Measurements from ENCODE around the gene OR4S1. TPM values are rescaled to one million over a fixed set of nuclear protein-coding genes. Genes with fewer than 3 reads are reported as not detected.
"Not testable (repeated sequence)": the region's sequence is repeated elsewhere in the genome, so short reads cannot be mapped to it uniquely, and the experiment has no call there.

The OR4S1 gene, protein sequence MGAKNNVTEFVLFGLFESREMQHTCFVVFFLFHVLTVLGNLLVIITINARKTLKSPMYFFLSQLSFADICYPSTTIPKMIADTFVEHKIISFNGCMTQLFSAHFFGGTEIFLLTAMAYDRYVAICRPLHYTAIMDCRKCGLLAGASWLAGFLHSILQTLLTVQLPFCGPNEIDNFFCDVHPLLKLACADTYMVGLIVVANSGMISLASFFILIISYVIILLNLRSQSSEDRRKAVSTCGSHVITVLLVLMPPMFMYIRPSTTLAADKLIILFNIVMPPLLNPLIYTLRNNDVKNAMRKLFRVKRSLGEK
- total RNA-seq (2014; rRNA removed; shearing (Covaris generic)) = not detected in 2 replicates

DNA sequence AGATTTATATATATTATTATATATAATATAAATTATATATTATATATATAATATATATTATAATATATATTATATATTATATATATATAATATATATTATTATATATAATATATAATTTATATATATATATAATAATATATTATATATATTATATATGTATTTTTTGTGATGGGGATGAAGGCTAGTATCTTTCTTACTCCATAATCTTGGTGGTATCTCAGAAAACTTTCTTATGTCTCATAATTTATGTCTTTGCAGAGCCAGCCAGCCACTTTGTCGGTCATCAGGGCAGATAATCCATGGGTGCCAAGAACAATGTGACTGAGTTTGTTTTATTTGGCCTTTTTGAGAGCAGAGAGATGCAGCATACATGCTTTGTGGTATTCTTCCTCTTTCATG, at the start of gene OR4S1:
Gene OR4S1, plus strand, starts transcription at position 301 of the 400 bp plus-strand sequence. Its CDS starts 0 bp downstream, at position 301.
- H3K9me3 ChIP-seq (replicated peaks) = no peaks in the 10 kb centered on the region
- H3K36me3 ChIP-seq = no peaks in the 10 kb centered on the region
- no peak for DNase-seq
- H3K27me3 ChIP-seq = no peaks in the 10 kb centered on the region; the same call in 1 of the 2 replicates
- H3K4me3 ChIP-seq = no peak within 1 kb of the TSS
- H3K4me1 ChIP-seq = no peaks in the 10 kb centered on the region
- H3K27ac ChIP-seq = no peak within 1 kb of the TSS

DNA sequence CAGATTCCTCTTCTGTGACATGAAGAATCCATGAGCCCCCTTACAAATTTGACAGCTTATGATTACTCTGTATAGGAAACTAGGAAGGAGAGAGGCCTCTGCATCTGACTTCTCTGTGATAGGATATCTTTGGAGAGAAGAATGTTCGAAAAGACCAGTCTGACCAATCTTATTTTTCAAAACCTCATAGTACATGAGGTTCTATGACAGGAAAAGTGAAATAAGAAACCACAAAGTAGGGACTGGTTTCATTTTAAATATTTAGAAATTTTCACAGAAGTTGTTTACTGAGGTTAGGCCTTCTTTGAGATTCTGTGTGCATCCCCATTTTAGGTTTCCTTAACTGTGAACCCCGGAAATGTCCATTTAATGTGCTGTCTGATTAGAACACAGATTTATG, 44.4 kb upstream of the OR4S1 start:
- Histone ChIP-seq H3K27me3 (no peaks in the 10 kb centered on the region), H3K9me3 (replicated peaks) (no peaks in the 10 kb centered on the region; the same call in 1 of the 2 replicates), H3K36me3 (no peaks in the 10 kb centered on the region), H3K4me3 (no peak overlapping the region), H3K4me1 (no peaks in the 10 kb centered on the region), H3K27ac (no peak overlapping the region)
- no peak for DNase-seq

DNA sequence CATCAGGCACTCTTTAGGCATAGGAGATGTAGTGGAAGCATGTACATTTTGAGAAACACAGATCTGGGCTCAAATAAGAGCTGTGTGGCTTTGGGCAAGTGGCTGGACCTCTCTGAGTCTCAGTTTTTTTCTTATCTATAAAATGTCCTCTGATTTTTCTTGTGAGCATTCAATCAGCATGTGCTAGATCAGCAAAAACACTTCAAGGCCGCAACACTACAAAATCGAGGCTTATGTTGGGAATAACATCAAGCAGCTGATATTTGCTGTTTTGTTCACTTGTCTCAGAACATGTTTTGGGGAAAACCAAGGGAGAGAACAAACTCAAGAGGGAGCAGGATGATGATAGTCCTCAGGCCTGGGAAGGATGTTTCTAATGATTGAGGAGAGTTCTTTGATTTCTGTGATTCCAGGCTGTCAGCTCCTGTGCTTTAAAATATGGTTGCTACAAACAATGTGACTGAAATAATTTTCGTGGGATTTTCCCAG, 42.6 kb upstream of the OR4S1 start, which contains the start of gene OR4X1:
Gene OR4X1, plus strand, starts transcription at position 439 of the 489 bp plus-strand sequence. Its CDS starts 0 bp downstream, at position 439.
- Histone ChIP-seq H3K9me3 (replicated peaks) (no peaks in the 10 kb centered on the region; the same call in 1 of the 2 replicates), H3K4me3 (no peak within 1 kb of the TSS), H3K27ac (no peak within 1 kb of the TSS), H3K4me1 (no peaks in the 10 kb centered on the region), H3K27me3 (no peaks in the 10 kb centered on the region), H3K36me3 (no peaks in the 10 kb centered on the region)
- DNase-seq = no peak

DNA sequence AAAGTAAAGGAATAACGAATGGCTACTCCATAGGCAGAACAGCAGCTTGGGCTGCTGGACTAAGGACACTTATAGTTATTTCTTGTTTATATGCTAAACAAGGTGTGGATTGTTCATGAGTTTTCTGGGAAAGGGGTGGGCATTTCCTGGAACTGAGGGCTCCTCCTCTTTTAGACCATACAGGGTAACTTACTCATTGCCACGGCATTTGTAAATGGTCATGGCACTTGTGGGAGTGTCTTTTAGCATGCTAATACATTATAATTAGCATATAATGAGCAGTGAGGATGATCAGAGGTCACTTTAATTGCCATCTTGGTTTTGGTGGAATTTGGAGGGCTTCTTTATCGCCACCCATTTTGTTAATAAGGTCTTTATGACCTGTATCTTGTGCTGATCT, 35.4 kb upstream of the OR4S1 start:
- H3K27me3 ChIP-seq = no peaks in the 10 kb centered on the region

DNA sequence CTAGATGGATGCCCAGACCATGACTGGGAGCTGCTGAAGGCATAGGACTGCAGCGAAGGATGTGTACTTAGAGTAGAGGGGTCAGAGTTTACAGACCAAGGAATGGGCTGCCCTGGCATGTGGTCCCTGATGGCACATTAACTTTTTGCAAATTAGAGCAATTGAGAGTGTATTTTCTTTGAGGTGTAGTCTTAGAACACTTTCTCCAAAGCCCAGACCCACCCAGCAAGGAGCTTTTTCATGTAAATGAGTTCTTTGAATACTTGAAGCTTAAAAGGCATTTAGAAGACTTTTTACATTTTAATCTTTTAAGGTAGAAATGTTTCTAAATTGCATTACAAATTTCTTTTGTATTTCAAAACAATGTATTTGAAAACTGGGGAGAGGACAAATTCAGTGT, 33.4 kb upstream of the OR4S1 start:
- DNase-seq = no peak
- Histone ChIP-seq H3K4me3 (no peak overlapping the region), H3K27ac (no peak overlapping the region), H3K9me3 (replicated peaks) (no peaks in the 10 kb centered on the region), H3K36me3 (no peaks in the 10 kb centered on the region), H3K4me1 (no peaks in the 10 kb centered on the region), H3K27me3 (no peaks in the 10 kb centered on the region)

More for the DNA sequence above, 35.4 kb upstream of the OR4S1 start:
- no peaks in the 10 kb centered on the region for H3K4me1 ChIP-seq
- no peak overlapping the region for H3K4me3 ChIP-seq
- no peaks in the 10 kb centered on the region for H3K9me3 ChIP-seq (replicated peaks)
- no peak overlapping the region for H3K27ac ChIP-seq
- DNase-seq = no peak
- no peaks in the 10 kb centered on the region for H3K36me3 ChIP-seq

DNA sequence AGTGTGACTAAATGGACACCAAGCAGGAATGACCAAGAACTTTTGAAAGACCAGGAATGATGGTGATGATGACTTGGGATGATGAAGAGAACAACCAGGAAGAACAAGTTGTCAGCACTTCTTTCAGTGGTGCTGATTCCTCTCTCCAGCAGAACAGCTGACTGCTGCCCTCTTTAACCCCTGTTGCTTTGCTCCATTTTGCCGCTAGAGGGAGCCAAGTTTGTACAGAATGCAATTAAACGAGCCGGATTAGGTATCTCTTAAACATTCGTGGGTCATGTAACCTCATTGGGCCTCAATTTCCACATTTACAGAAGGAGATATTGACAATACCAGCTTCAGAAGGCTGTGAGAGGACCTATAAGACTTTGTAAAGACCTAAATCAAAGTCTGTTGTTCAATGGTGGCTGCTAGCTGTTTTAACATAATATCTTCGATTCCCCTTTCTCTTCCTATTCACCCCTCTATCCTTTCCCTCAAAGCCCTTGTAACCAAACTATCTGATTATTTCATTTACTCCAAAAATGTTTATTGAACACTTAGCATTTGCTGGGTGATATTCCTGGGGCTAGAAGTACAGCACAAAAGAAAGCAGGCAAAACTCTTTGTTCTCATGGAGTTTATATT, 1.9 kb downstream of the OR4S1 start:
- no peaks in the 10 kb centered on the region for H3K9me3 ChIP-seq (replicated peaks)
- H3K36me3 ChIP-seq = no peaks in the 10 kb centered on the region
- H3K27ac ChIP-seq = no peak overlapping the region
- H3K4me1 ChIP-seq = no peaks in the 10 kb centered on the region
- H3K4me3 ChIP-seq = no peak overlapping the region
- peak; percentile 57 to 84 for DNase-seq
- no peaks in the 10 kb centered on the region; the same call in 1 of the 2 replicates for H3K27me3 ChIP-seq

DNA sequence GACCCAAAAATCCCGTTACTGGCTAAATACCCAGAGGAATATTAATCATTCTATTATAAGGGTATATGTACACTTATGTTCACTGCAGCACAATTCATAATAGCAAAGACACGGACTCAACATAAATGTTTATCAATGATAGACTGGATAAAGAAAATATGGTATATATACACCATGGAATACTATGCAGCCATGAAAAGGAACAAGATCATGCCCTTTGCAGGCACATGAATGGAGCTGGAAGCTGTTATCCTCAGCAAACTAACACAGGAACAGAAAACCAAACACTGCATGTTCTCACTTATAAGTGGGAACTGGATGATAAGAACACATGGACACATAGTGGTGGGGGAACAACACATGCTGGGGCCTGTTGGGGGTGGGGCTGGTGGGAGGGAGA, 7.6 kb downstream of the OR4S1 start:
- not testable (repeated sequence) for H3K9me3 ChIP-seq (replicated peaks); H3K4me1 ChIP-seq; H3K27me3 ChIP-seq; H3K36me3 ChIP-seq; H3K27ac ChIP-seq; DNase-seq; H3K4me3 ChIP-seq

DNA sequence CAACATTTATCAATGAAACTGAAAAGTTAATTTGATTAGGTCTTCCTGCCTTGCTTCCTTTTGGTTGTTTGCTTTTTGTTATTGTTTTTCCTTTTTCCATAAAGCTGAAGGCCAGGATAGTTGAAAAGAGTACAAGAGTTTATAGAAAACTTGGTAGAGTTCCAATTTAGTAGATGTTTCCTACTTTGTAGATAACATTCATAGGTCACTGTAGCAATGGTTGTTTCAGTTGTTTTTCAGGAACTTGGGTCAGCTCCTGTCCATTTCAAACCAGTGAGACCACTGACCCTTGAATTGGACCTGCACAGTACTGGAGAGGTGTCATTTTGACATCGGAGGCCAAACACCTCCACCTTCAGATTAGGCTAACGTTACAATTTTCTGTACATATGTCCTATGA, 13.8 kb downstream of the OR4S1 start:
- not testable (repeated sequence) for H3K4me3 ChIP-seq; H3K4me1 ChIP-seq; H3K27ac ChIP-seq; H3K9me3 ChIP-seq (replicated peaks); H3K36me3 ChIP-seq; DNase-seq; H3K27me3 ChIP-seq

DNA sequence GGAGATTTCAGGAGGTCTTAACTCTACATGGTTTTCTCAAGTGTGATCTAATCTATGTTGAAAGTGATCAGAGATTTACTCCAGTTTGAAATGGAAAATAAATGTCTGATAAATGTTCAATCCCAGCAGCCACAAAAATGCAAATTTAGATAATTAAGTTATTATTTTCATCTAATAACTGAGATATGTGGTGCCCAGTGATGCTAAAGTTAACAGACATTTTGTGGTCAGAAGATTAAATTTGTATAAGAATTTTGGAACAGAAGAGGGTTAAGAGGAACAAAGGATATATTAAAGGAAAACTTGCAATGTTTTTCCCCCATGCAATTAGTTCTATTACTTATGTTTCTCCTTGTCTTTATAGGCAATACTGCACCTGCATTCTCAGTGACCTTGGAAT, 18.6 kb downstream of the OR4S1 start, which contains the start of gene OR4C3:
Gene OR4C3, plus strand, starts transcription at position 301 of the 400 bp plus-strand sequence. CDS start 102 bp downstream, outside the sequence.
- not testable (repeated sequence) for H3K36me3 ChIP-seq; H3K27ac ChIP-seq; H3K4me1 ChIP-seq; H3K4me3 ChIP-seq; H3K27me3 ChIP-seq; H3K9me3 ChIP-seq (replicated peaks); DNase-seq

DNA sequence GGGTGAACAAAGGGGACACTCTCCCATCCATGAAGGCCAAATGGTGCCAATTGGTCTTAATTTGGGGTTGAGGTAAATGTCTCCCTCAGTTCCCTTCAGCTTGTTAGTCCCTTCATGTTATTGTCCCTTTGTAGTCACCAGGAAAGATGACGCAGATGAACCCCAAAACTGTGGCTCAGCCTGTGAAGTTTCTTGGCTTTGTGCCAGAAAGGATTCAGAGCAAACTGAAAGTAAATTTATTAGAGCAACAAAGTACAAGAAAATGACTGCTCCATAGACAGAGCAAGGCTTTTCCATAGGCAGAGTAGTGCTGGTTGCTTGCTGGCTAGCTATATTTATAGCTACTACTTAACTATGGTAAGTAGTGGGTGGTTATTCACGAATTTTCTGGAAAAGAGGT, 35.4 kb downstream of the OR4S1 start:
- no peak overlapping the region for H3K27ac ChIP-seq
- no peaks in the 10 kb centered on the region for H3K27me3 ChIP-seq
- H3K4me1 ChIP-seq = no peaks in the 10 kb centered on the region
- H3K36me3 ChIP-seq = no peaks in the 10 kb centered on the region
- H3K9me3 ChIP-seq (replicated peaks) = no peaks in the 10 kb centered on the region
- DNase-seq = no peak
- no peak overlapping the region for H3K4me3 ChIP-seq

DNA sequence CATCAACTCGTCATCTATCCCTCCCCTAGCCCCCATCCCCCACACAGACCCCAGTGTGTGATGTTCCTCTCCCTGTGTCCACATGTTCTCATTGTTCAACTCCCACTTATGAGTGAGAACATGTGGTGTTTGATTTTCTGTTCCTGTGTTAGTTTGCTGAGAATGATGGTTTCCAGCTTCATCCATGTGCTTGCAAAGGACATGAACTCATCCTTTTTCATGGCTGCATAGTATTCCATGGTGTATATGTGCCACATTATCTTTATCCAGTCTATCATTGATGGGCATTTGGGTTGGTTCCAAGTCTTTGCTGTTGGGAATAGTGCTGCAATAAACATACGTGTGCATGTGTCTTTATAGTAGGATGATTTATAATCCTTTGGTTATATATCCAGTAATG, 36.5 kb downstream of the OR4S1 start:
- H3K4me3 ChIP-seq; H3K27ac ChIP-seq; H3K27me3 ChIP-seq; H3K36me3 ChIP-seq; H3K4me1 ChIP-seq; DNase-seq; H3K9me3 ChIP-seq (replicated peaks): not testable (repeated sequence)

DNA sequence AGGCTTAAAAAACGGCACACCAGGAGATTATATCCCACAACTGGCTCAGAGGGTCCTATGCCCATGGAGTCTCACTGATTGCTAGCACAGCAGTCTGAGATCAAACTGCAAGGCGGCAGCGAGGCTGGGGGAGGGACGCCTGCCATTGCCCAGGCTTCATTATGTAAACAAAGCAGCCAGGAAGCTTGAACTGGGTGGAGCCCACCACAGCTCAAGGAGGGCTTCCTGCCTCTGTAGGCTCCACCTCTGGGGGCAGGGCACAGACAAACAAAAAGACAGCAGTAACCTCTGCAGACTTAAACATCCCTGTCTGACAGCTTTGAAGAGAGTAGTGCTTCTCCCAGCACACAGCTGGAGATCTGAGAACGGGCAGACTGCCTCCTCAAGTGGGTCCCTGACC, 40.3 kb downstream of the OR4S1 start:
- not testable (repeated sequence) for H3K9me3 ChIP-seq (replicated peaks); DNase-seq; H3K27me3 ChIP-seq; H3K4me1 ChIP-seq; H3K4me3 ChIP-seq; H3K36me3 ChIP-seq; H3K27ac ChIP-seq

DNA sequence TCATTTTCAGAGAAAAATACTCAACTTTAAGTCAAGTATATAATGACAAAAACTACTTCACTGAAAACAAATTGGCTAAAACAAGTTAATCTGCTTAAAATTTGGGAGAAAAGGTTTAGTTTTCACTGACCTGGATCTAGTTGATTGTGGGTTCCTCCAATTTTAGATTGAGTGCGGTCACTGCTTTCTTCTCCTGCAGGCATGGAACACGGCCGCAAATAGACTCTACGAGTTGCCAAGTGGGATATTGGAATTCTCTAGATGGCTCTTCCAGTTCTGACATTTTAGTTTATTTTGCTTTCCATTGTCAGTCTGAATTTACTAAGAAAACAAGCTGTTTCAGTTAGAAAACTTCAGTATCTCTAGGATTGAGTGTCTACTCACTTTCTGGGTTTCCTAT, 48.0 kb downstream of the OR4S1 start:
- DNase-seq = no peak
- H3K36me3 ChIP-seq = no peaks in the 10 kb centered on the region
- no peak overlapping the region for H3K27ac ChIP-seq
- no peak overlapping the region for H3K4me3 ChIP-seq
- H3K27me3 ChIP-seq = no peaks in the 10 kb centered on the region
- H3K4me1 ChIP-seq = no peaks in the 10 kb centered on the region
- no peaks in the 10 kb centered on the region for H3K9me3 ChIP-seq (replicated peaks)

DNA sequence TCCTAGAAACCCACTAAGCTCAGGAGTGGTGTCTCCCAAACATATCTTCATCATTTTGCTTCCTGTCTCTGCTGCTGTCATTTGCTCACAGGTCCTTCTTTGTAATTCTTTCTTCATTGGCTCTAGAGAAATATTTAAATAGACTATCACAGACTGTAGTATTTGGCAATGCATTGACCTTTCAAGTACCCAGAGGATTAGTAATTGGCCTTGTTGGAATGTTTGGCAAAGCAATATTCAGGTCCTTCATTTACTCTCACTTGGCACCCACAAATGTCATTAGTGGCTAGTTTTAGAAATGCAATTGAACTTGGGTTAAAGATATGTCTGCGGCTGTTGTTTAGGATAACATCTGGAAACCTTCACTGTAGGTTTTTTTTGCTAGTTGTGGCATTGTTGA, 48.7 kb downstream of the OR4S1 start:
- no peaks in the 10 kb centered on the region for H3K36me3 ChIP-seq
- H3K27me3 ChIP-seq = no peaks in the 10 kb centered on the region
- H3K9me3 ChIP-seq (replicated peaks) = no peaks in the 10 kb centered on the region
- no peaks in the 10 kb centered on the region for H3K4me1 ChIP-seq
- no peak overlapping the region for H3K4me3 ChIP-seq
- DNase-seq = no peak
- no peak overlapping the region for H3K27ac ChIP-seq
